Heart left ventricle (tissue), 13 donors: Measurements from ENCODE around the gene PP2D1.

Source experiments
- CTCF ChIP-seq, 12 donors: fragments of 200-600 bp; sonication (generic) in 4 of 12; IDR thresholded peaks; one replicate each; pipeline versions ENCODE4 v1.5.0 to v1.8.0; 2018 to 2022; ENCODE audit warnings: antibody characterized with exemption in 12 of 12, mild to moderate bottlenecking in 5 of 12
- POLR2A ChIP-seq, 2 donors: fragments of 450-650 bp; IDR thresholded peaks; one replicate each; pipeline ENCODE4 v1.6.1; 2017; ENCODE audit warnings: antibody characterized with exemption in 2 of 2, mild to moderate bottlenecking in 2 of 2, moderate library complexity in 2 of 2
- donor health status: ischemic (EF 13 %, LVEDD 7.1; RV severe dilation, severe dysfunction).
- donor health status: DM: no; HTN: yes; CAD: no.
- donor health status: DM: no; HTN: no; CAD: no.
- donor health status: ischemic (EF 25% LVEDD 6.9; RV normal size, moderate dysfunction).
- donor health status: ischemic (EF 25% LVEDD 5.7; RV mildly dilated, moderate dysfunction).
- donor health status: ischemic (EF 35%, LVEDD 5.7; RV mildly dilated, moderate dysfunction).
- donor health status: nonischemic (EF 11% LVEDD 7.7; RV severe dilation, severe dysfunction).
- donor health status: DM: yes; HTN: yes; CAD: no.
- donor health status: PGD.
- donor health status: ischemic (EF 29% LVEDD 5.4; RV normal size, mild dysfunction).
- donor health status: nonischemic (EF 23%, LVEDD 6.1; RV moderate dilation, normal function).

DNA sequence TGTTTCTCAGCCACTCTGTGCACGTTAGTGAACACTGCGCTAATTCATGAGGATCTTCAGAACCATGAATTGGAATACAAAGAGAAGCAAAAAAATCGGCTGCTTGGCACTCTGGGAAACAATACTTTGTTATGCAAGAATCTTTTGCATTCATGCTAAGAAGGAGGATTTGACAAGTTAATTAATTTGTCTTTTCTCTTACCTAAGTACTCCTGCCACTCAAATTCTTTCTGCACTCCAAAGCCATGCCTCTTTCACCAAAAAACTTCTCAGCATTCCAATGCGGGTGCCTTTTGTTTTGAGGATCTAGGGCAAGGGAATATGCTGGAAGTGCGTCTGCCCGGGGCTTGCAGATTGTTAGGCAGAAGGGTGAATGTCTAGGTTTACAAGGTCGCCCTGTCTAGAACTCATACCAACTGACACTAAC lies 16.9 kb upstream of the PP2D1 start:
- TF ChIP-seq CTCF (IDR thresholded peaks at IDR 0.05) (no peak), POLR2A (IDR thresholded peaks at IDR 0.05) (no peak)
